ENCODE data around the gene C1QTNF4.

The C1QTNF4 gene

GRCh38 chr11:47595029-47595428 is 818 bp upstream of the C1QTNF4 start:
- in situ Hi-C loops (cut with HindIII; ENCODE audit: low sequenced_read_pairs): no loop called here

GRCh38 chr11:47593492-47593933 is 698 bp downstream of the C1QTNF4 start:
- in situ Hi-C loops (cut with HindIII; ENCODE audit: low sequenced_read_pairs): no loop called here

- in situ Hi-C loops (cut with HindIII; ENCODE audit: low sequenced_read_pairs): no loop called here
Measured at GRCh38 chr11:47592970-47593369, 1.2 kb downstream of the C1QTNF4 start.

- in situ Hi-C loops (cut with HindIII; ENCODE audit: low sequenced_read_pairs): no loop called here
Measured at GRCh38 chr11:47592251-47592650, 2.0 kb downstream of the C1QTNF4 start.

GRCh38 chr11:47591764-47592163 is 2.4 kb downstream of the C1QTNF4 start:
- in situ Hi-C loops (cut with HindIII; ENCODE audit: low sequenced_read_pairs): no loop called here

- in situ Hi-C loops (cut with HindIII; ENCODE audit: low sequenced_read_pairs): no loop called here
Measured at GRCh38 chr11:47589977-47590861, 4.0 kb downstream of the C1QTNF4 start.

GRCh38 chr11:47589584-47589976 is 4.6 kb downstream of the C1QTNF4 start:
- in situ Hi-C loops (cut with HindIII; ENCODE audit: low sequenced_read_pairs): no loop called here

GRCh38 chr11:47589118-47589517 is 5.1 kb downstream of the C1QTNF4 start:
- in situ Hi-C loops (cut with HindIII; ENCODE audit: low sequenced_read_pairs): no loop called here

GRCh38 chr11:47587723-47588326 is 6.4 kb downstream of the C1QTNF4 start:
- in situ Hi-C loops (cut with HindIII; ENCODE audit: low sequenced_read_pairs): no loop called here

GRCh38 chr11:47587039-47587716 is 7.0 kb downstream of the C1QTNF4 start:
- in situ Hi-C loops (cut with HindIII; ENCODE audit: low sequenced_read_pairs): no loop called here

- in situ Hi-C loops (cut with HindIII; ENCODE audit: low sequenced_read_pairs): no loop called here
Measured at GRCh38 chr11:47586098-47586855, 7.9 kb downstream of the C1QTNF4 start, which contains the start of gene FAM180B. FAM180B (plus strand) TSS chr11:47586678; CDS start chr11:47586769, 91 bp downstream.

GRCh38 chr11:47583844-47584243 is 10.4 kb downstream of the C1QTNF4 start:
- in situ Hi-C loops (cut with HindIII; ENCODE audit: low sequenced_read_pairs): no loop called here

- in situ Hi-C loops (cut with HindIII; ENCODE audit: low sequenced_read_pairs): loop anchor here (5.0 to 10.0 kb wide), 2 partner anchors 37 to 46 kb away; no protein-coding TSS in a partner anchor
Measured at GRCh38 chr11:47578524-47579494, 15.4 kb downstream of the C1QTNF4 start, which contains the start of the genes KBTBD4 and NDUFS3. KBTBD4 (minus strand) TSS chr11:47578970; CDS start chr11:47578951, 19 bp downstream. NDUFS3 (plus strand) TSS chr11:47579074; CDS start chr11:47579092, 18 bp downstream.

- in situ Hi-C loops (cut with HindIII; ENCODE audit: low sequenced_read_pairs): loop anchor here (5.0 to 10.0 kb wide), 2 partner anchors 35 to 47 kb away; no protein-coding TSS in a partner anchor
Measured at GRCh38 chr11:47577460-47578041, 16.7 kb downstream of the C1QTNF4 start.

GRCh38 chr11:47573321-47573720 is 20.9 kb downstream of the C1QTNF4 start:
- in situ Hi-C loops (cut with HindIII; ENCODE audit: low sequenced_read_pairs): loop anchor here (10.0 kb wide), 1 partner anchor 51 kb away; no protein-coding TSS in a partner anchor

- in situ Hi-C loops (cut with HindIII; ENCODE audit: low sequenced_read_pairs): loop anchor here (10.0 kb wide), 1 partner anchor 52 kb away; no protein-coding TSS in a partner anchor
Measured at GRCh38 chr11:47572715-47573255, 21.4 kb downstream of the C1QTNF4 start.

- in situ Hi-C loops (cut with HindIII; ENCODE audit: low sequenced_read_pairs): loop anchor here (10.0 kb wide), 1 partner anchor 53 kb away; no protein-coding TSS in a partner anchor
Measured at GRCh38 chr11:47571895-47572294, 22.3 kb downstream of the C1QTNF4 start.

GRCh38 chr11:47571357-47571729 is 22.9 kb downstream of the C1QTNF4 start:
- in situ Hi-C loops (cut with HindIII; ENCODE audit: low sequenced_read_pairs): loop anchor here (10.0 kb wide), 1 partner anchor 53 kb away; no protein-coding TSS in a partner anchor
